BLaER1 treated with 17β-estradiol and CSF1 and Interleukin-3, amounts not matched to agents 10 nM and 100 nM (cell line): Measurements from ENCODE around the gene SLC11A1.

Source experiments
- H3K27ac ChIP-seq, 11 experiments: shearing (Covaris generic); formaldehyde crosslinking; 2 replicates each; pipeline ENCODE4 v1.8.1; 2022
- H3K27me3 ChIP-seq, 11 experiments: shearing (Covaris generic); formaldehyde crosslinking; 2 replicates each; pipeline ENCODE4 v1.8.1; 2022
- H3K36me3 ChIP-seq, 11 experiments: shearing (Covaris generic); formaldehyde crosslinking; 2 replicates each; pipeline ENCODE4 v1.8.1; 2022
- H3K4me1 ChIP-seq, 10 experiments: shearing (Covaris generic); formaldehyde crosslinking; 2 replicates each; pipeline ENCODE4 v1.8.1; 2022
- H3K4me2 ChIP-seq, 11 experiments: shearing (Covaris generic); formaldehyde crosslinking; 2 replicates each; pipeline ENCODE4 v1.8.1; 2022
- H3K4me3 ChIP-seq, 10 experiments: shearing (Covaris generic); formaldehyde crosslinking; 2 replicates each; pipeline ENCODE4 v1.8.1; 2022
- H3K9ac ChIP-seq, 11 experiments: shearing (Covaris generic); formaldehyde crosslinking; 2 replicates each; pipeline ENCODE4 v1.8.1; 2022
- H3K9me3 ChIP-seq, 11 experiments: shearing (Covaris generic); formaldehyde crosslinking; replicated peaks in 1 of 11; 2 replicates each; pipeline ENCODE4 v1.8.1; 2022
- H4K20me1 ChIP-seq, 11 experiments: shearing (Covaris generic); formaldehyde crosslinking; 2 replicates each; pipeline ENCODE4 v1.8.1; 2022
- Cebpa-rat ChIP-seq, 11 experiments: shearing (Covaris generic); IDR thresholded peaks; 2 replicates each; pipeline ENCODE4 v1.8.1; 2022

Gene SLC11A1

GRCh38 chr2:218422403-218423086 lies 40.5 kb downstream of the SLC11A1 start:
- no peaks in the 10 kb centered on the region for H3K36me3 ChIP-seq

GRCh38 chr2:218423584-218423983 lies 41.5 kb downstream of the SLC11A1 start:
- Histone ChIP-seq H3K36me3 (no peaks in the 10 kb centered on the region), H3K4me3 (no peak overlapping the region), H3K4me2 (no peak overlapping the region), H3K9me3 (no peaks in the 10 kb centered on the region), H3K27ac (no peak overlapping the region), H4K20me1 (no peaks in the 10 kb centered on the region), H3K9ac (no peak overlapping the region), H3K27me3 (no peaks in the 10 kb centered on the region), H3K4me1 (no peaks in the 10 kb centered on the region; a peak in 1 of 20 replicates)
- TF ChIP-seq Cebpa-rat (IDR thresholded peaks at IDR 0.05): no peak

More at GRCh38 chr2:218422403-218423086, 40.5 kb downstream of the SLC11A1 start:
- no peak overlapping the region for H3K4me2 ChIP-seq
- no peaks in the 10 kb centered on the region; a peak in 1 of 20 replicates for H3K4me1 ChIP-seq
- H3K27me3 ChIP-seq: no peaks in the 10 kb centered on the region
- no peak overlapping the region for H3K27ac ChIP-seq
- no peaks in the 10 kb centered on the region for H4K20me1 ChIP-seq
- TF ChIP-seq Cebpa-rat (IDR thresholded peaks at IDR 0.05): no peak
- no peak overlapping the region for H3K9ac ChIP-seq
- H3K4me3 ChIP-seq: no peak overlapping the region
- no peaks in the 10 kb centered on the region for H3K9me3 ChIP-seq

- Histone ChIP-seq H3K9ac (no peak overlapping the region), H3K4me1 (no peaks in the 10 kb centered on the region; a peak in 1 of 20 replicates), H3K27me3 (no peaks in the 10 kb centered on the region), H4K20me1 (no peaks in the 10 kb centered on the region), H3K4me2 (no peak overlapping the region), H3K27ac (no peak overlapping the region), H3K36me3 (no peaks in the 10 kb centered on the region), H3K4me3 (no peak overlapping the region), H3K9me3 (no peaks in the 10 kb centered on the region)
- TF ChIP-seq Cebpa-rat (IDR thresholded peaks at IDR 0.05): no peak
These were observed 43.5 kb downstream of the SLC11A1 start for GRCh38 chr2:218425531-218425930.

GRCh38 chr2:218427741-218428140 lies 45.7 kb downstream of the SLC11A1 start:
- H3K27me3 ChIP-seq: no peaks in the 10 kb centered on the region
- no peaks in the 10 kb centered on the region; a peak in 1 of 20 replicates for H3K4me1 ChIP-seq
- no peaks in the 10 kb centered on the region for H3K36me3 ChIP-seq
- H3K4me3 ChIP-seq: no peak overlapping the region
- H3K4me2 ChIP-seq: no peak overlapping the region
- no peak for TF ChIP-seq Cebpa-rat (IDR thresholded peaks at IDR 0.05)
- H3K27ac ChIP-seq: no peak overlapping the region
- H3K9me3 ChIP-seq: no peaks in the 10 kb centered on the region
- H3K9ac ChIP-seq: no peak overlapping the region
- no peaks in the 10 kb centered on the region for H4K20me1 ChIP-seq

- Histone ChIP-seq H3K27me3 (no peaks in the 10 kb centered on the region), H3K4me2 (no peak overlapping the region), H3K4me3 (no peak overlapping the region), H3K9ac (no peak overlapping the region), H3K4me1 (no peaks in the 10 kb centered on the region; a peak in 1 of 20 replicates), H3K27ac (no peak overlapping the region), H3K36me3 (no peaks in the 10 kb centered on the region), H4K20me1 (no peaks in the 10 kb centered on the region), H3K9me3 (no peaks in the 10 kb centered on the region)
- no peak for TF ChIP-seq Cebpa-rat (IDR thresholded peaks at IDR 0.05)
These were observed 46.9 kb downstream of the SLC11A1 start for GRCh38 chr2:218428846-218429558.

GRCh38 chr2:218429911-218430692 lies 48.0 kb downstream of the SLC11A1 start:
- H3K27ac ChIP-seq: no peak overlapping the region
- TF ChIP-seq Cebpa-rat (IDR thresholded peaks at IDR 0.05): no peak

GRCh38 chr2:218430721-218431120 lies 48.6 kb downstream of the SLC11A1 start:
- no peak overlapping the region for H3K4me2 ChIP-seq
- no peaks in the 10 kb centered on the region for H4K20me1 ChIP-seq
- H3K27ac ChIP-seq: no peak overlapping the region
- H3K4me1 ChIP-seq: no peaks in the 10 kb centered on the region
- H3K27me3 ChIP-seq: no peaks in the 10 kb centered on the region
- no peaks in the 10 kb centered on the region for H3K36me3 ChIP-seq
- no peak overlapping the region for H3K4me3 ChIP-seq
- TF ChIP-seq Cebpa-rat (IDR thresholded peaks at IDR 0.05): no peak
- no peaks in the 10 kb centered on the region for H3K9me3 ChIP-seq
- H3K9ac ChIP-seq: no peak overlapping the region

More at GRCh38 chr2:218429911-218430692, 48.0 kb downstream of the SLC11A1 start:
- Histone ChIP-seq H3K36me3 (no peaks in the 10 kb centered on the region), H3K9me3 (no peaks in the 10 kb centered on the region), H3K4me2 (no peak overlapping the region), H3K4me3 (no peak overlapping the region), H3K9ac (no peak overlapping the region), H3K27me3 (no peaks in the 10 kb centered on the region), H4K20me1 (no peaks in the 10 kb centered on the region), H3K4me1 (no peaks in the 10 kb centered on the region)

GRCh38 chr2:218431878-218432277 lies 49.8 kb downstream of the SLC11A1 start:
- no peak overlapping the region for H3K4me3 ChIP-seq
- no peak overlapping the region for H3K9ac ChIP-seq
- H4K20me1 ChIP-seq: no peaks in the 10 kb centered on the region
- H3K27ac ChIP-seq: no peak overlapping the region
- no peaks in the 10 kb centered on the region for H3K4me1 ChIP-seq
- no peaks in the 10 kb centered on the region for H3K9me3 ChIP-seq
- H3K4me2 ChIP-seq: no peak overlapping the region
- H3K27me3 ChIP-seq: no peaks in the 10 kb centered on the region
- no peaks in the 10 kb centered on the region for H3K36me3 ChIP-seq
- TF ChIP-seq Cebpa-rat (IDR thresholded peaks at IDR 0.05): no peak

GRCh38 chr2:218432676-218433365 lies 50.7 kb downstream of the SLC11A1 start:
- H3K4me1 ChIP-seq: peaks cover 0 to 4% (median 0%) of the 10 kb centered on the region in 10 experiments; a peak in 5 of 20 replicates

More at GRCh38 chr2:218432676-218433365, 50.7 kb downstream of the SLC11A1 start:
- H3K4me3 ChIP-seq: no peak overlapping the region
- TF ChIP-seq Cebpa-rat (IDR thresholded peaks at IDR 0.05): no peak
- H4K20me1 ChIP-seq: no peaks in the 10 kb centered on the region
- H3K4me2 ChIP-seq: no peak overlapping the region
- H3K36me3 ChIP-seq: no peaks in the 10 kb centered on the region
- no peak overlapping the region for H3K27ac ChIP-seq
- no peak overlapping the region for H3K9ac ChIP-seq
- no peaks in the 10 kb centered on the region for H3K9me3 ChIP-seq
- no peaks in the 10 kb centered on the region for H3K27me3 ChIP-seq
